HG03095 (cell line): Measurements from ENCODE around the gene ZNF575.
"Not testable (repeated sequence)": the region's sequence is repeated elsewhere in the genome, so short reads cannot be mapped to it uniquely, and the experiment has no call there.

ENCODE experiments used
- ATAC-seq: cut with Tn5 transposase; IDR thresholded peaks from one replicate; pipeline ENCODE4 v1.9.1; 2021; ENCODE audit warnings: moderate library complexity; ENCODE audit not compliant: unreplicated experiment

The ZNF575 gene

GRCh38 chr19:43510713-43511112, 22.3 kb upstream of the ZNF575 start:
- no peak for ATAC-seq

GRCh38 chr19:43511324-43511723, 21.7 kb upstream of the ZNF575 start:
- no peak for ATAC-seq

GRCh38 chr19:43512399-43512798, 20.6 kb upstream of the ZNF575 start:
- not testable (repeated sequence) for ATAC-seq

- no peak for ATAC-seq
Observed at GRCh38 chr19:43518051-43518450, 14.9 kb upstream of the ZNF575 start.

- no peak for ATAC-seq
Observed at GRCh38 chr19:43519436-43520088, 13.4 kb upstream of the ZNF575 start.

GRCh38 chr19:43522929-43523328, 10.1 kb upstream of the ZNF575 start:
- no peak for ATAC-seq

GRCh38 chr19:43523696-43524095, 9.3 kb upstream of the ZNF575 start:
- not testable (repeated sequence) for ATAC-seq

- no peak for ATAC-seq
Observed at GRCh38 chr19:43524922-43525835, 7.8 kb upstream of the ZNF575 start.

- no peak for ATAC-seq
Observed at GRCh38 chr19:43525836-43526771, 6.9 kb upstream of the ZNF575 start.

GRCh38 chr19:43526884-43527859, 5.8 kb upstream of the ZNF575 start, which contains the start of gene ETHE1:
Gene ETHE1, minus strand, starts transcription at chr19:43527201. Its CDS starts 24 bp downstream, at chr19:43527177.
- peak; percentile 65 for ATAC-seq

GRCh38 chr19:43527860-43528622, 4.9 kb upstream of the ZNF575 start:
- ATAC-seq: no peak

- ATAC-seq: no peak
Observed at GRCh38 chr19:43532571-43532961, 422 bp upstream of the ZNF575 start.

GRCh38 chr19:43533546-43534304, 737 bp downstream of the ZNF575 start:
- ATAC-seq: peak; percentile 64

GRCh38 chr19:43534305-43534815, 1.4 kb downstream of the ZNF575 start:
- no peak for ATAC-seq

GRCh38 chr19:43534816-43535761, 2.1 kb downstream of the ZNF575 start:
- ATAC-seq: no peak

- ATAC-seq: no peak
Observed at GRCh38 chr19:43538922-43539321, 5.9 kb downstream of the ZNF575 start.

GRCh38 chr19:43540381-43540780, 7.4 kb downstream of the ZNF575 start:
- ATAC-seq: no peak
